Measurements from ENCODE around the gene SLC6A18. TPM values are rescaled to one million over a fixed set of nuclear protein-coding genes. Genes with fewer than 3 reads are reported as not detected.

The SLC6A18 gene
- total and polyA plus RNA-seq, 2 experiments from 2014 or later = 0.35 TPM; not detected in 1

DNA sequence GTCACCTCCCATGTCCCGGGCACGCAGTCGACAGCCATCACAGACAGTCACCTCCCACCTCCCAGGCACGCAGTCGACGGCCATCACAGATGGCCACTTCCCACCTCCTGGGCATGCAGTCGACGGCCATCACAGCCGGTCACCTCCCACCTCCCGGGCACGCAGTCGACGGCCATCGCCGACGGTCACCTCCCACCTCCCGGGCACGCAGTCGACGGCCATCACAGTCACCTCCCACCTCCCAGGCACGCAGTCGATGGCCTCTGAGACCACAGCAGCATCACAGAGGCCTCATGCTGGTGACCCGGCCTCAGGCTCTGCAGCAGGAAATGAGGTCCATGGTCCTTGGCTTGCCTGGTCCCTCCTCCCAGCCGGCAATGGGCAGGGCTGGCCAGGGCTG, 29.3 kb upstream of the SLC6A18 start:
- Histone ChIP-seq H3K36me3 (replicated peaks; ENCODE audit: insufficient read depth, low read depth) (no peaks in the 10 kb centered on the region), H3K4me3 (no peak overlapping the region), H3K27ac (no peak overlapping the region), H3K79me2 (no peaks in the 10 kb centered on the region), H2AFZ (no peak overlapping the region), H3K9me2 (replicated peaks; ENCODE audit: insufficient read depth) (no peaks in the 10 kb centered on the region), H3K4me1 (ENCODE audit: insufficient read depth) (peaks cover 17% of the 10 kb centered on the region), H3K27me3 (no peaks in the 10 kb centered on the region), H3K4me2 (no peak overlapping the region), H3K9me3 (ENCODE audit: low read depth) (no peaks in the 10 kb centered on the region), H4K20me1 (ENCODE audit: insufficient read depth, poor library complexity, severe bottlenecking) (no peaks in the 10 kb centered on the region)
- DNase-seq (ENCODE audit: low spot score) = no peak
- TF ChIP-seq EZH2phosphoT487 (IDR thresholded peaks at IDR 0.05; ENCODE audit: low read depth, severe bottlenecking, unreplicated experiment) = no peak
- TF ChIP-seq, protein P1, sequence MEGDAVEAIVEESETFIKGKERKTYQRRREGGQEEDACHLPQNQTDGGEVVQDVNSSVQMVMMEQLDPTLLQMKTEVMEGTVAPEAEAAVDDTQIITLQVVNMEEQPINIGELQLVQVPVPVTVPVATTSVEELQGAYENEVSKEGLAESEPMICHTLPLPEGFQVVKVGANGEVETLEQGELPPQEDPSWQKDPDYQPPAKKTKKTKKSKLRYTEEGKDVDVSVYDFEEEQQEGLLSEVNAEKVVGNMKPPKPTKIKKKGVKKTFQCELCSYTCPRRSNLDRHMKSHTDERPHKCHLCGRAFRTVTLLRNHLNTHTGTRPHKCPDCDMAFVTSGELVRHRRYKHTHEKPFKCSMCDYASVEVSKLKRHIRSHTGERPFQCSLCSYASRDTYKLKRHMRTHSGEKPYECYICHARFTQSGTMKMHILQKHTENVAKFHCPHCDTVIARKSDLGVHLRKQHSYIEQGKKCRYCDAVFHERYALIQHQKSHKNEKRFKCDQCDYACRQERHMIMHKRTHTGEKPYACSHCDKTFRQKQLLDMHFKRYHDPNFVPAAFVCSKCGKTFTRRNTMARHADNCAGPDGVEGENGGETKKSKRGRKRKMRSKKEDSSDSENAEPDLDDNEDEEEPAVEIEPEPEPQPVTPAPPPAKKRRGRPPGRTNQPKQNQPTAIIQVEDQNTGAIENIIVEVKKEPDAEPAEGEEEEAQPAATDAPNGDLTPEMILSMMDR (IDR thresholded peaks at IDR 0.05; ENCODE audit: poor library complexity) = no peak
- no peak for TF ChIP-seq EZH2 (IDR thresholded peaks at IDR 0.05; ENCODE audit: borderline replicate concordance)
- 91% methylated on average over 15 of the region's 24 CpGs for WGBS (ENCODE audit: low lambda C conversion rate, missing lambda C conversion rate)

DNA sequence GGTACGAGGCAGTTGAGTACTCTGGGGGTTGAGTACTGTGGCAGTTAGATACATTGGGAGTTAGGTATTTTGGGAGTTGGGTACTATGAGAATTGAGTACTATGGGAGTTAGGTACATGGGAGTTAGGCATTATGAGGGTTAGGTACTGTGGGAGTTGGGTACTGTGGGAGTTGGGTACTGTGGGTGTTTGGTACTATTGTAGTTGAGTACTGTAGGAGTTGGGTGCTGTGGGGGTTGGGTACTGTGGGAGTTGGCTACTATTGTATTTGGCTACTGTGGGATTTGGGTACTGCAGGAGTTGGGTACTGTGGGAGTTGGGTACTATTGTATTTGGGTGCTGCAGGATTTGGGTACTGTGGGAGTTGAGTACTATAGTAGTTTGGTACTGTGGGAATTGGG, 28.6 kb upstream of the SLC6A18 start:
- Histone ChIP-seq H2AFZ (no peak overlapping the region), H3K27me3 (no peaks in the 10 kb centered on the region), H3K4me1 (ENCODE audit: insufficient read depth) (peaks cover 17% of the 10 kb centered on the region), H4K20me1 (ENCODE audit: insufficient read depth, poor library complexity, severe bottlenecking) (no peaks in the 10 kb centered on the region), H3K79me2 (no peaks in the 10 kb centered on the region), H3K36me3 (replicated peaks; ENCODE audit: insufficient read depth, low read depth) (no peaks in the 10 kb centered on the region), H3K27ac (no peak overlapping the region), H3K9me3 (ENCODE audit: low read depth) (no peaks in the 10 kb centered on the region), H3K9me2 (replicated peaks; ENCODE audit: insufficient read depth) (no peaks in the 10 kb centered on the region), H3K4me2 (no peak overlapping the region), H3K4me3 (no peak overlapping the region)
- 90% methylated on average over 1 of the region's 1 CpG for WGBS (ENCODE audit: low lambda C conversion rate, missing lambda C conversion rate)
- no peak for DNase-seq (ENCODE audit: low spot score)
- TF ChIP-seq, protein P1 (IDR thresholded peaks at IDR 0.05; ENCODE audit: poor library complexity) = no peak
- TF ChIP-seq EZH2 (IDR thresholded peaks at IDR 0.05; ENCODE audit: borderline replicate concordance) = no peak
- TF ChIP-seq EZH2phosphoT487 (IDR thresholded peaks at IDR 0.05; ENCODE audit: low read depth, severe bottlenecking, unreplicated experiment) = no peak

DNA sequence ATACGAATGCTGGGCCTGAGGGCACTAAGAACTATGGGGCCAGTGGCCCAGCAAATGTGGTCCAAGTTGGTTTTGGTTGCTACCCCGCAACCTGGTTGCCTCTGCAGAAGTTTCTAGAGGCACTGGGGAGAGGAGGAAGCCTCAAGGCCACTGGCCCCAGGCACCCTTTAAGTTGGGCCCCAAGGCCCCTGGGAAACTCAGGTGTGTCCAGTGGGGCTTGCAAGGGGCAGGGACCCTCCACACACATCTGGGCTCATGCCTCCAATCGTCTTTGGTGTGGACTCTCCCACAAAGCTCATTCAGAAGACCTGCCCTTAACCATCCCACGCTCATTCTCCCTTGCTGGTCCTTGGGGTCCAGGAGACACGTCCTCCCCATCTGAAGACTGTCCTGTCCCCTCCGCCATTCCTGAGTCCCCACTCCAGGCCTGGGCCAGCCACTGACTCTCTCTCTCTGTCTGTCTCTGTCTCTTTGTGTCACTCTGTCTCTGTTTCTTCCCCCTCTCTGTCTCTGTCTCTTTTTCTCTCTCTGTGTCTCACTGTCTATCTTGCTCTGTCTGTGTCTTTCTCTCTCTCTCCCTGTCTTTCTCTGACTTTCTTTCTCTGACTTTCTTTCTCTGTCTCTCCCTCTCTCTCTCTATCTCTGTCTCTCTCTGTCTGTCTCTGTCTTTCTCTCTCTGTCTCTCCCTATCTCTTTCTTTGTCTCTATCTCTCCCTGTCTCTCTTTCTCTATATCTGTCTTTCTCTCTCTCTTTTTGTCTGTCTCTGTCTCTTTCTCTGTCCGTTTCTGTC, 27.1 kb upstream of the SLC6A18 start:
- Histone ChIP-seq H3K4me2 (no peak overlapping the region), H3K27me3 (no peaks in the 10 kb centered on the region), H2AFZ (no peak overlapping the region), H3K36me3 (replicated peaks; ENCODE audit: insufficient read depth, low read depth) (no peaks in the 10 kb centered on the region), H3K79me2 (no peaks in the 10 kb centered on the region), H3K4me1 (ENCODE audit: insufficient read depth) (peaks cover 17% of the 10 kb centered on the region), H3K9me3 (ENCODE audit: low read depth) (no peaks in the 10 kb centered on the region), H3K9me2 (replicated peaks; ENCODE audit: insufficient read depth) (no peaks in the 10 kb centered on the region), H3K27ac (no peak overlapping the region), H4K20me1 (ENCODE audit: insufficient read depth, poor library complexity, severe bottlenecking) (no peaks in the 10 kb centered on the region), H3K4me3 (no peak overlapping the region)
- 95% methylated on average over 7 of the region's 7 CpGs for WGBS (ENCODE audit: low lambda C conversion rate, missing lambda C conversion rate)
- no peak for TF ChIP-seq EZH2phosphoT487 (IDR thresholded peaks at IDR 0.05; ENCODE audit: low read depth, severe bottlenecking, unreplicated experiment)
- TF ChIP-seq EZH2 (IDR thresholded peaks at IDR 0.05; ENCODE audit: borderline replicate concordance) = no peak
- TF ChIP-seq, protein P1 (IDR thresholded peaks at IDR 0.05; ENCODE audit: poor library complexity) = no peak
- DNase-seq (ENCODE audit: low spot score) = no peak

Measured in hepatocyte (in vitro differentiated cells).